ENCODE data around the gene IFT57.

The IFT57 gene

GRCh38 chr3:108218811-108219210, 3.4 kb downstream of the IFT57 start:
- no peak for DNase-seq

- no peak for DNase-seq
These were observed 6.4 kb downstream of the IFT57 start for GRCh38 chr3:108215871-108216270.

GRCh38 chr3:108209579-108209978, 12.6 kb downstream of the IFT57 start:
- DNase-seq: no peak

- DNase-seq: no peak
These were observed 13.4 kb downstream of the IFT57 start for GRCh38 chr3:108208831-108209230.

- DNase-seq: no peak
These were observed 19.4 kb downstream of the IFT57 start for GRCh38 chr3:108202834-108203233.

- no peak for DNase-seq
These were observed 20.1 kb downstream of the IFT57 start for GRCh38 chr3:108202080-108202479.

- no peak for DNase-seq
These were observed 21.0 kb downstream of the IFT57 start for GRCh38 chr3:108201258-108201657.

GRCh38 chr3:108200578-108200977, 21.6 kb downstream of the IFT57 start:
- DNase-seq: no peak

- DNase-seq: no peak
These were observed 22.2 kb downstream of the IFT57 start for GRCh38 chr3:108200024-108200423.

- no peak for DNase-seq
These were observed 30.8 kb downstream of the IFT57 start for GRCh38 chr3:108191394-108191793.

- DNase-seq: no peak
These were observed 31.9 kb downstream of the IFT57 start for GRCh38 chr3:108190346-108190745.

- DNase-seq: no peak
These were observed 32.8 kb downstream of the IFT57 start for GRCh38 chr3:108189440-108189839.

- no peak for DNase-seq
These were observed 36.7 kb downstream of the IFT57 start for GRCh38 chr3:108185536-108185935.

GRCh38 chr3:108184824-108185223, 37.4 kb downstream of the IFT57 start:
- no peak for DNase-seq

GRCh38 chr3:108183971-108184370, 38.3 kb downstream of the IFT57 start:
- DNase-seq: no peak

GRCh38 chr3:108183181-108183580, 39.0 kb downstream of the IFT57 start:
- no peak for DNase-seq

- no peak for DNase-seq
These were observed 39.9 kb downstream of the IFT57 start for GRCh38 chr3:108182339-108182738.

GRCh38 chr3:108181172-108181571, 41.1 kb downstream of the IFT57 start:
- no peak for DNase-seq

GRCh38 chr3:108180194-108180593, 42.0 kb downstream of the IFT57 start:
- DNase-seq: no peak

- no peak for DNase-seq
These were observed 43.5 kb downstream of the IFT57 start for GRCh38 chr3:108178676-108179075.

- DNase-seq: no peak
These were observed 44.7 kb downstream of the IFT57 start for GRCh38 chr3:108177536-108177935.

- no peak for DNase-seq
These were observed 46.9 kb downstream of the IFT57 start for GRCh38 chr3:108175352-108175751.

- no peak for DNase-seq
These were observed 51.1 kb downstream of the IFT57 start for GRCh38 chr3:108171106-108171505.

- no peak for DNase-seq
These were observed 57.8 kb downstream of the IFT57 start for GRCh38 chr3:108164391-108164790.

- DNase-seq: no peak
These were observed 62.4 kb downstream of the IFT57 start for GRCh38 chr3:108159865-108160264.

- DNase-seq: no peak
These were observed 63.1 kb downstream of the IFT57 start for GRCh38 chr3:108159105-108159504.

Measured in 8988T (cell line).